NCI-H446 (cell line): ENCODE results near the gene NR1I2.

Experiments used
- DNase-seq, 2 experiments: peaks; one replicate each; lab custom pipeline; 2025; lab: John Stamatoyannopoulos, UW

Gene NR1I2

DNA sequence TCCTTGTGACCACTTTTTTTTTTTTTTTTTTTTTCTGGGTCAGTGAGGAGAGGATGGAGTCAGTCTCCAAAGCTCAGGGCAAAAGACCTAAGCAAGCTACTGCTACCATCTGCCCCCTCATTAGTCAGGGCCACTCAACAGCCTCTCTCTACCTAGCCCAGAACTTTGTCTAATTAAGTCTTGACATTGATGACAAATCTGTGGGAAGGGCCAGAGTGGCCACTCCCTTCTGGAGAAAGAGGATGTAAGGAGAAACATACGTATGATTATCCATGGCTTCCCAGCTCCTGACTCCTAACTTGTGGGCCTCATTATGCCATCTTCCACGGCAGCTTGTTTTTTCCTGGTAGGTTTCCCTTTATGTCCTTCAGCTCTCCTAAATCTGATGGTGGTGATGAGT is 37.9 kb downstream of the NR1I2 start:
- DNase-seq = no peak

DNA sequence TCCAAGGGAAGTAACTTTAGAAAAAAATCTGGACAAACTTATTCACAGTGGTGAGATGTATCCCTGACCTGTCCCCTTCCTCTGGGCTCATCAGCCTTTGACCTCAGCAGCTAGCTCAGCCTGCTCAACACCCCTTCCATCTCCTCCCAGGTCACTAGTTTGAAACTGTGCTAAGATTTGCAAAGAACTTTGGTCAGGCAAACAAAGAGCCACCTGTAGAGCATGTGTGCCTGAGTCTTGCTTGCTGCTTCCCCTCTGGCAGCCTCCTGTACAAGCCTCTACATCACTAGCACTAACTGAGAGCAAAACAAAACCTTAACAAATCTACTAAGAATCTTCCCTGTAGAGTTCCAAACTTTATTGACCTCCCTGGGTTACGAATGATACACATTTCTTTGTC is 43.9 kb downstream of the NR1I2 start:
- no peak for DNase-seq

DNA sequence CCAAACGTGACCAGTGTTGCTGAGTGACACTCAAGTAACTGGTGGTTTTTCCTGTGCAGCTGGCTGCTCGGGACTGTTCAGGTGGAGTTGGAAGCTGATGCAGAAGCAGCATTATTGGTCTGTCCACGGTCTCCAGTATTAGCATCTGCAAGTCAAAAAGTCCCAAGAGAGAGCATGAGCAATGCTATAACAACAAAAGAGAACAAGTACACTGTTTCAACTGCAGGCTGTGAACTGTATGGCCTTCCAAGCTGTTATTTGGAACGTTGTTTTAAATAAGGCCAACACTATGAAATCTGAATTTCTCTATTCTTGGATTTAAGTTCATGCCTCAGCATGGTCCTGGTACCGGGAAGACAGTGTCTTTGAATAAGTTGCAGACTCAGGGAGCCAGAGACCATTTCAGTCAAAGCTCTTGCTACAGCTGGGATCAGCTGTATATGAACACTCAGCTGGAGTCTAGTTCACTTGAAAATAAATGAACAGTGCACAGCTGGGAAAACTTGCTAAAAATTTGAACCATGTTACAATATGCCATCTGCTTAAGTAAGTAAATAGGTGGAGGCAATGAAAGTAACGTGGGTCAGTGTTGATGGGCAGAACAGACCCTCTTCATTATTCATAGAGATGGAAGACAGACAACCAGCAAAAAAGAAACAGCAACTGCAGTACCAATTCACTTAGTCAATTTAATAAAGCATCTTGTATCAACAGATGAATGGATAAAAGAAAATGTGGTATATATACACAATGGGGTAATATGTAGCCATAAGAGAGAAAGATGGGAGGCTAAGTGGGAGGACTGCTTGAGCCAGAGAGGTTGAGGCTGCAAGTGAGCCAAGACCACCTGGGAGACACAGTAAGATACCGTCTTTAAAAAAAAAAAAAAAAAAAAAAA is 45.1 kb downstream of the NR1I2 start:
- DNase-seq = no peak

DNA sequence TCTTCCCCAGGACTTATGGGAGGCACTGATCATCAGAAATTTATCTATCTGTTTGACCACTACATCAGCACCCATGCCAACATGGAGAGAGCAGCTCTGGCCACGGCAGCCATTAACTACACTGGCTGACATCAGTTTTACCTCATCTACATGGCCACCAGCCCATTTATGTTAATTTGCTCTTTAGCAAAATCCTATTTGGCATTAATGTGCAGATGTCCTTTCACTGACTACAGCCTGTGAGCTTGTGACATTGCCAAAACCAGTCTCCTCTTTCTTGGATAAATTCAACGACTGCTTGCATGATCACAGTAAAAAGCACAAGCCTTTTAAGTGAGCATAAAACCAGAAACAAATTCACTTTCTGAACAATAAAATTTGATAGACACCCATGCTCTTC is 47.5 kb downstream of the NR1I2 start:
- peak in 1 of 2 experiments; percentile 60 for DNase-seq

DNA sequence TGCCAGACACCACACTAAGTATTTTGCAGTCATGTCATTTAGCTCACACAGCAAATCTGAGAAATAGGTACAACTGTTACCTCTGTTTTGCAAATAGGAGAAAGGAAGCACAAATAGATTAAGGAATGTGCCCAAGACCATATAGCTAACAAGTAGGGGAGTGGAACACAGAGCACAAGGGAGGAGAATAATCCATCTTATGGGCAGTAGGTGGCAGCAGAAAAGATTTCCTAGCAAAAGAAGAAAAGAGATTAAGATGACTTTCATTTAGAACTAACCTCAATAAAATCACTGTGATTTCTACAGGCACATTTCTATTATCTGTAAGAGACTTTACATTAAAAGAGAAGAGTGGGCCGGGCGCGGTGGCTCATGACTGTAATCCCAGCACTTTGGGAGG is 49.1 kb downstream of the NR1I2 start:
- DNase-seq = no peak

DNA sequence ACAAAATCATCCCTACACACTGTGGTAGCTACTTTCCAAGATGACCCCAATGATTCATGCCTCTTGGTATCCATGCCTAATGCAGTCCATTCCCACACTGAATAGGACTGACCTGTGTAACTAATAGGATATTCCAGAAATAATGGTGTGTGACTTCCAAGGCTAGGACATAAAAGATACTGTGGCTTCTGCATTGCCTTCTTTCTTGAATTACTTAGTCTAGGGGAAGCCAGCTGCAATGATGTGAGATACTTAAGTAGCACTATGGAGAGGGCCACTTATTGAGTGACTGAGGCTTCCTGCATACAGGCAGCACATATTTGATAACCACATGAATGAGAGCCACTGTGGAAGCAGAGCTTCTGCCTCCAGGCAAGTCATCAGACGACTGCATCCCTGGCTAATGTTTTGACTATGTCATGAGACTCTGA is 50.1 kb downstream of the NR1I2 start:
- no peak for DNase-seq

DNA sequence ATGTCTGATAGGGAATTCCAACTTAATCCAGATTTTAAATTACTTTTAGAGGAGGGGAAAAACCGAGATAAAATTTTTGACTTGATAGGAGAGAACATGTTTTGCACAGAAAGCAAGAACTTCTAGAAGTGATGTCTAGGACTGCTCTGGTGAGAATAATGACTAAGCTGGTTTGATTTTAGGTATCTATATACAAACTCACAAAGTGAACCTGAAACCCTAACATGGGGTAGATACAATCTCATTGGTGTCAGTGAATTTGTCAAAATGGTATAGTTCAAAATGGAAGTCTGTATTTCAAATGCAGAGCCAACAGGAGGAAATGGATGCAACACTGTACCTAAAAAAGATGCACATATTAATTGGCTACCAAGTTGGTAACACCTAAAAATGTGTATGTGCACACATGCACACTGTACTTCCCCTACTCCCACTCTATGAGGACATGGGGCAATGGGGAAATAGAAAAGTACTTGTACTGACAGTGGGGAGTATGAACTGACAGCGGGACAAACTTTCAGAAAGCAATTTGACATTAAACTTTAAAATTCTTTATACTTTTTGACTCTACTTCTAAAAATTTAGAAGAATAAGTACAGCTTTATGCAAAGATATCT is 53.0 kb downstream of the NR1I2 start:
- no peak for DNase-seq

DNA sequence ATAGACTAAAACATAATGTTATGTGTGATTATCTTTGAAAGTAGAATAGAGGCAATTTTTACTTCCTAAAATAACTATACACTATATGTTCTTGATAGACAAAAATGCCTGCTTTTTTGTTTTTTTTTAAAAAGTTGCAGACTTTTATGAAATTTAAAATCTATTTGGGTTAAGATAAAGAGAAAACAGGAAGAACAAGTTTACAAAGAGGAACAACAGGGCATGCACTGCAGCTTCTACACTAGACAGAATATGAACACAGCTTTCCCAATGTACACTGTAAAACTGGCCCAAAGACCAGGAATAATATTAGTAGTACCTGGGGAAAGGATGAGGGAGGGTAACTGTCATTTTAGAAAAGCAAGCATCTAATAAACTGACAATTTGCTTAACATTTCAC is 53.7 kb downstream of the NR1I2 start:
- no peak for DNase-seq

DNA sequence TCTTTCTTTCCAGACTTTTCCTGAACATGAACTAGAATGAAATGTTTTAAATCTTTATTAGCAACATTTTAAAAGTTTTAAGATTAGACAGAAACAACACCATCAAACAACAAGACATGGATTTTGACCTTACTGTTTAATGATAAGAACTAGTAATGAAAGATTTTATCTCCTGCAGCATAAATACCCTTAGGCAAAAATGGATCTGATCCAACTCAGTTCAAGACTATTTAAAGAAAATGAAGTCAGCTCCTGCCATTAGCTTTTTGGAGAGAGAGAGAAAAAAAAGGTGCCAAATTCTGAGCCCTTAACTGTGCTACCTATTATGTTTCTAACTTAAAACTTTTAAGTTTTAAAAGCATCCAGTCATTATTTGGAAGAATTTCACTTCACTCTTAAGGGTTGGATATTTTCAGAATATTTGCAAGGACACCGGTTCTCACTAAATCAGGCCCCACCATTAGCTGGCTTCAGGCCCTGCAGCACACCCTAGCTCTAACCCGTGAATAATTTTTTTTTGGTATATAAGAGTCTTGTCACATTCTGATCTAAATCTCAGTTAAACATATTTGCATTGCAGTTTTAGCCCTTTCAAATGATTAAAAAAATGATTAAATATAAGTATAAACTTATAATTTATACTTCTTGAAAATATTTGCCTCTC is 60.0 kb downstream of the NR1I2 start:
- no peak for DNase-seq

DNA sequence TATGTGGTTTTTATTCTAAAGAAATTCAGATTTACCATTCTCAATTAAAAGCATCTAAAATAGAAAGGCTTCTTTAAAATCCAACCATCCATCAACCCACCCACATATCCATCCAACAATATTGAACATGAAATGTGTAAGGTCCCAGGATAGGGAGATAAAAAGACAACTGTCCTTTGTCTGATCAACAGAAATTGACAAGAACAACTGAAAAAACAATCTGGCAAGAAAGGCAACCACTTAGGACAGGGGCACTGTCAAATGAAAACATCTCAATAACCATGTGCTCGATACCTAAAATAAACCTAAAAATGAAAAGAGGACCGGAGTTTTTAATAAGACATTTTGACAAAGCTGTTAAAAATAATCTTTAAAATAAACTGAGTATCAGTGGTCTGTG is 67.2 kb downstream of the NR1I2 start:
- no peak for DNase-seq

DNA sequence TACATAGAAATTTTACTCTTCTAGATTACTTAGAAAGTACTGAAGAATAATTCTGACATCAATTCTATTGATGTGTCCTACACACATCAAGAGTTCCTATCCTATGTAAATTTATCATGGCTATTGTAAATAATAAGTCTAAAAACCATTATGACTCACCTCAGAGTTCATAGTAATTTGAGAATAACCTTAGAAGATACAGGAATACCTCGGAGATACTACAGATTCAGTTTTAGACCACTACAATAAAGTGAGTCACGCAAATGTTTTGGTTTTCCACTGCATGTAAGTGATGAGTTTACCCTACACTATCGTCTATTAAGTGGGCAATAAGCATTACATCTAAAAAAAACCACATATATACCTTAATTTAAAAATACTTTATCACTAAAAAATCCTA is 74.8 kb downstream of the NR1I2 start:
- DNase-seq = no peak

DNA sequence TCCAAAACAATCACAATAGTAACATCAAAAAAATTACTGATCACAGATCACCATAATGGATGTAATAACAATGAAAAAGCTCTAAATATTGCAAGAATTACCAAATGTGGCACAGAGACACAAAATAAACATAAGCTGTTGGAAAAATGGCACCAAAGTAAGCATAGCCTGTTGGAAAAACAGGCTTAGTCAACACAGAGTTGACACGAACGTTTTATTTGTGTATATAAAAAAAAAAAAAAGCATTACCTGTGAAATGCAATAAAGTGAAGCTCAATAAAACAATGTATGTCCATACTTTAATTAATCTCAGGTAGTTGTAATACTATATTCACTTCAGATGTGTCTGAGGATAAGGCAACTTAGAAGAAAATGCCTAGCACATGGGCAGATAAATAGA is 77.1 kb downstream of the NR1I2 start:
- no peak for DNase-seq

DNA sequence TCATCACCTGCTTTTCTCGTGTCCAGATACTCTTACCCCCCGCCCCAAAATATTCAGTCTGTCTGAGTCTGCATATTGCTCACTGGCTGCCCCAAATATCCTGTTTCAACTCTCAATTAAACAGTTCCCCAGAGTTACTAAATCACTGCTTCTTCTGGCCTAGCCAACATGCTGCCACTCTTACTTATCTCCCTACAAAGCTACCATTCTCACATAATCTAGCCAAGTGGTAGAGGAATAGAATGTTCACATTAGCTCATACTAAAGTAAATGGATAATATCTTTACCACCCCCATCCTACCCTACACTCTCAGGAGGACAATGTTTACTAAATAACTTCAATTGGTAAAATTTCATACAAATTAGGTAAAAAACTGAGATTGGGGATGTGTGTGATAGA is 77.8 kb downstream of the NR1I2 start:
- DNase-seq = no peak

DNA sequence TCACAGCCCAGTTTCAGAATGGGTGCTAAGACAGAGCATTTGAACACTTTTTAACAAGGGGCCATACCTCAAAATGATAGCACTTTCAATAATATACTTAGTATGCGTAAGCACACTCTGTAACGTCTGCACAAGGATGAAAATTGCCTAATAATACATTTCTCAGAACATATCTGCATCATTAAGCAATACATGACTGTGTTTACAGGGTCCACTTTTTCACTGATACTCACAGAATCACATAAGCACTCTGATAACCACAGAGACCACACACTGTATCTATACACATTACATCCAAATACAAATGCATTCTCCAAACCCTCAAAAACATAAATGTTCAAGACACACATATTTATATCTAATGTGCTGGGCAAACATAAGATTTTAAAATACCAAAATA is 79.8 kb downstream of the NR1I2 start:
- no peak for DNase-seq

DNA sequence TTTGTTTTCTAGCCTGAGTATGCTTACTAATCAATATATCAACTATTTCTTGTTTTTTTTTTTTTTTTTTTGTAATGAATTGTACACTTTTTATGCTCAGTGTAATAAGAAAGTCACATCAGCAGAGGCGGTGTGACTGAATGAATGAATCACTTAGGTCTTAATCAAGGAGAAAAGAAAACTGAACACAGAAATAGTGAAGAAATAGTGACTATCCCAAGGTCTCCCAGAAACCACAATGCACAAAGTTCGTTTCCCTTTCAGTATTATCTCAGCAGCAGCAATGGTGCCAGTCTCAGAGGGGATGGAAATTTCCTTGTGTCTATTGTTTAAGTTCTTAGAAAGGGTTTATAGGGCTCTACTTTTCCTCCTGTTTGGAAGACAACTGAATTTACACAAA is 80.7 kb downstream of the NR1I2 start:
- DNase-seq = no peak

DNA sequence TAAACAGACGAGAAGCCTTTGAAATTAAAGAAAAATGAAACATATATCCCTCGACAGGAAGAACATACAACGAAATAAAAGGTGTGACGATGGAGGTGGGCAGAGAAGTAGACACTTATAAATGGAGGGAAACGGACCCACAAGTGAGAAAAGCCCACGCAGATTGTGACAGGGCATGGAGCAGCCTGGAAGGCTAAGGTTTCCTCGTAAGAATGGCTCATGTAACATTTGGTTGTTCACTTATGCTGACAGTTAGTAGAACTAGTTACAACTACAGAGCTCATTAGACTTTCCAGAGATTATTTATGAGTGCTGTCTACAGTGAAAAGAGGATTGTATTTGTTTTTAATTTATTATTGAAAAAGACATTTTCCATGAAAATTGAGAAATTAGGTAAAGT is 82.6 kb downstream of the NR1I2 start:
- DNase-seq = no peak
